CD4-positive, alpha-beta memory T cell (primary cell): ENCODE measurements around the gene GDAP1L1. TPM values are rescaled to one million over a fixed set of nuclear protein-coding genes. Genes with fewer than 3 reads are reported as not detected.
"Not testable (repeated sequence)": the region's sequence is repeated elsewhere in the genome, so short reads cannot be mapped to it uniquely, and the experiment has no call there.

Experiments used
- CTCF ChIA-PET: fragments of 350-600 bp; sonication (Branson Sonifier 250); formaldehyde crosslinking; loops from one replicate; lab custom pipeline; 2021; ENCODE audit warnings: inconsistent platforms; ENCODE audit not compliant: partially characterized antibody; lab: Charles Lee
- POLR2A ChIA-PET: fragments of 350-600 bp; sonication (Branson Sonifier 250); formaldehyde crosslinking; loops from one replicate; lab custom pipeline; 2021; ENCODE audit not compliant: partially characterized antibody; lab: Charles Lee
- DNase-seq, 5 donors: peaks; one replicate each; pipeline versions ENCODE4 v3.0.0 to v3.0.0-alpha.2; 2020 to 2022; ENCODE audit warnings: mixed read lengths in 1 of 5
- H3K27ac ChIP-seq: one replicate; pipeline ENCODE4 v1.7.0; 2013; ENCODE audit warnings: low read depth, low read length
- H3K27me3 ChIP-seq: 2 replicates; pipeline ENCODE4 v1.7.0; 2013; ENCODE audit warnings: mild to moderate bottlenecking, low read length, moderate library complexity; ENCODE audit not compliant: insufficient read depth
- H3K36me3 ChIP-seq: 2 replicates; pipeline ENCODE4 v1.7.0; 2013; ENCODE audit warnings: mild to moderate bottlenecking, low read length, moderate library complexity; ENCODE audit not compliant: insufficient read depth
- H3K4me1 ChIP-seq: 2 replicates; pipeline ENCODE4 v1.7.0; 2013; ENCODE audit warnings: mild to moderate bottlenecking, low read length, moderate library complexity; ENCODE audit not compliant: insufficient read depth
- H3K4me3 ChIP-seq, 2 donors: one replicate each; pipeline ENCODE4 v1.7.0; 2013; ENCODE audit warnings: low read length in 2 of 2, mild to moderate bottlenecking in 1 of 2
- H3K9me3 ChIP-seq, 2 donors: one replicate each; pipeline ENCODE4 v1.7.0; 2013; ENCODE audit warnings: low read length in 2 of 2, control low read depth in 1 of 2; ENCODE audit not compliant: control insufficient read depth in 1 of 2
- H3K27ac Mint-ChIP-seq, 7 donors: one replicate each; pipeline ENCODE4 v1.8.0; 2020 to 2021; ENCODE audit warnings: mixed read lengths in 7 of 7, mild to moderate bottlenecking in 6 of 7, inconsistent platforms in 3 of 7, moderate library complexity in 3 of 7
- H3K27me3 Mint-ChIP-seq, 2 donors: one replicate each; pipeline ENCODE4 v1.8.0; 2020 to 2021; ENCODE audit warnings: mixed read lengths in 2 of 2
- H3K36me3 Mint-ChIP-seq, 2 donors: one replicate each; pipeline ENCODE4 v1.8.0; 2020 to 2021; ENCODE audit warnings: mixed read lengths in 2 of 2, inconsistent platforms in 1 of 2, mild to moderate bottlenecking in 1 of 2
- H3K4me1 Mint-ChIP-seq, 4 donors: one replicate each; pipeline ENCODE4 v1.8.0; 2020 to 2021; ENCODE audit warnings: mixed read lengths in 4 of 4, mild to moderate bottlenecking in 1 of 4
- H3K4me3 Mint-ChIP-seq, 8 donors: one replicate each; pipeline ENCODE4 v1.8.0; 2020 to 2021; ENCODE audit warnings: mixed read lengths in 8 of 8, mild to moderate bottlenecking in 7 of 8, moderate library complexity in 6 of 8, inconsistent platforms in 3 of 8
- H3K9me3 Mint-ChIP-seq, 8 donors: one replicate each; pipeline ENCODE4 v1.8.0; 2020 to 2021; ENCODE audit warnings: mixed read lengths in 8 of 8, mild to moderate bottlenecking in 5 of 8, inconsistent platforms in 3 of 8, moderate library complexity in 1 of 8
- intact Hi-C: fragments of 100-400 bp; cut with micrococcal nuclease; formaldehyde crosslinking; loops from one replicate; pipeline ENCODE4 v1.15.1; 2023
- polyA plus RNA-seq, 2 donors: library from polyadenylated mRNA; unstranded; fragments of 300-500 nt; fragmentation: Illumina TruSeq; gene quantifications; one replicate each; pipeline ENCODE4 v1.2.3, GENCODE V29; 2021
- total RNA-seq, 2 experiments: library from RNA; stranded (reverse); gene quantifications; one replicate each; pipeline ENCODE4 v1.2.3, GENCODE V29; 2021

GDAP1L1 gene
- total and polyA plus RNA-seq, 4 experiments from 2014 or later: 0.11 TPM; not detected in 3

DNA sequence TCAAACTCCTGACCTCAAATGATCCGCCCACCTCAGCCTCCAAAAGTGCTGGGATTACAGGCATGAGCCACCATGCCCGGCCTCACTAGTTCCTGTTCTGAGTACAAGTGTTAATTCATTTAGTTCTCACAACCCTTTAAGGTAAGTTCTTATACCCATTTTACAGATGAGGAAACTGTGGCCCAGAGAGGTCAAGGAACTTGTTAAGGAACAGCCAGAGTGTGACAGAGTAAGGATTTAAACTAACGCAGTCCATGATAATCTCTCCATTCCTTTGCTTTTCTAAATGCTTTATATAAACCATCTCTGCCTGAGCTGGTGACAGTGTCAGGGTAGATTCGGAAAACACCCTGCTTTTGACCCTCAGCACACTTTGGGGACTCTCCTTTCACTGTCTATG is 50.6 kb downstream of the GDAP1L1 start:
- Histone ChIP-seq H3K27ac (no peak overlapping the region), H3K36me3 (no peaks in the 10 kb centered on the region), H3K27me3 (no peaks in the 10 kb centered on the region), H3K9me3 (no peaks in the 10 kb centered on the region), H3K4me1 (no peaks in the 10 kb centered on the region), H3K4me3 (no peak overlapping the region)
- Mint-ChIP-seq H3K9me3 (no peaks in the 10 kb centered on the region), H3K4me3 (no peak overlapping the region), H3K27me3 (no peaks in the 10 kb centered on the region), H3K36me3 (peaks cover 0 to 6% of the 10 kb centered on the region in 2 donors), H3K27ac (no peak overlapping the region), H3K4me1 (peaks cover 0 to 6% (median 3%) of the 10 kb centered on the region in 4 donors)
- no peak for DNase-seq
- intact Hi-C loops: no loop called here
- POLR2A ChIA-PET: no interaction called here
- CTCF ChIA-PET: interaction anchor here (1.0 to 2.2 kb wide), 2 partner anchors 13 to 108 kb away, joined by 3 to 6 read pairs; partner anchors contain the start of gene FITM2

- H3K4me3 ChIP-seq, H3K36me3 Mint-ChIP-seq, H3K9me3 Mint-ChIP-seq, H3K27me3 ChIP-seq, H3K4me1 Mint-ChIP-seq, POLR2A ChIA-PET, H3K9me3 ChIP-seq, H3K27me3 Mint-ChIP-seq, H3K36me3 ChIP-seq, H3K4me1 ChIP-seq, H3K27ac ChIP-seq, DNase-seq, H3K27ac Mint-ChIP-seq, intact Hi-C loops, H3K4me3 Mint-ChIP-seq: not testable (repeated sequence)
- CTCF ChIA-PET: interaction anchor here (1.0 to 1.1 kb wide), 2 partner anchors 14 to 109 kb away, joined by 3 read pairs; no protein-coding TSS in a partner anchor
Measured at GRCh38 chr20:44299011-44299535, 52.0 kb downstream of the GDAP1L1 start.

- Histone ChIP-seq H3K9me3 (no peaks in the 10 kb centered on the region), H3K4me1 (no peaks in the 10 kb centered on the region), H3K4me3 (no peak overlapping the region), H3K27me3 (no peaks in the 10 kb centered on the region), H3K27ac (no peak overlapping the region), H3K36me3 (no peaks in the 10 kb centered on the region)
- intact Hi-C loops: no loop called here
- DNase-seq: no peak
- Mint-ChIP-seq H3K4me3 (no peak overlapping the region), H3K9me3 (no peaks in the 10 kb centered on the region), H3K36me3 (peaks cover 2 to 9% of the 10 kb centered on the region in 2 donors), H3K4me1 (peaks cover 0 to 3% (median 2%) of the 10 kb centered on the region in 4 donors), H3K27me3 (no peaks in the 10 kb centered on the region), H3K27ac (no peak overlapping the region)
- POLR2A ChIA-PET: interaction anchor here (0.5 kb wide), 1 partner anchor 26 kb away, joined by 3 read pairs; no protein-coding TSS in a partner anchor
- CTCF ChIA-PET: interaction anchor here (2.0 kb wide), 1 partner anchor 10 kb away, joined by 19 read pairs; the partner anchor contains the start of gene FITM2
Measured at GRCh38 chr20:44301285-44301684, 54.2 kb downstream of the GDAP1L1 start.

DNA sequence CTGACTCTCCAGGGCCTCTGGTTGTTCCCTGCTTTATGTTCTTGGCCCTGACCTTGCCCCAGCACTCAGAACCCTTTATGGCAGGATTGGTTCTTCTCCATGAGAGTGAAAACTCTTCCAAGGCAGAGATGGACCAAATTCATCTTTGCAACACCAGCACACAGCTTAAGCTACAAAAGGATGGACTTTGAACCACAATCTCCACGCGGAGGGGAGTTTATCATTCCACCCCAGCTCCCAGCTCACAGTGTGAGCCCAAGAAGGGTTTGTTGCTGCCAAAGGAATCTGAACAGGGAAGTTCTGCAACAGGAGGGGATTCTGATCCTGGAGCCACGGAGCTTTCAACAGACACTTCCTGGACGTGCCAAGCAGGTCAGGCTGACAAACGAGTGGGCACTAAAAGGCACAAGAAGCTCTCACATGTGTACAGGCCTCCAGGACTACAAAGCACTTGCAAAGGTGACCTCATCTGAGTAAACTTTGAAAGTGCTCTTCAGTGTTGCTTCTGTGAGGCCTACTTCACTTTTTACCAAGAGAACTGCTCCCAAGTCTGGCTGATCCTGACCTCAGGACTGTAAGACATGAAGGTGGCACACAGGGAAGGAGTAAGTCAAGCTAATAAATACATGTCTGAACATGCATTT is 55.0 kb downstream of the GDAP1L1 start:
- Histone ChIP-seq H3K9me3 (no peaks in the 10 kb centered on the region), H3K27ac (no peak overlapping the region), H3K36me3 (no peaks in the 10 kb centered on the region), H3K4me1 (no peaks in the 10 kb centered on the region), H3K4me3 (no peak overlapping the region), H3K27me3 (no peaks in the 10 kb centered on the region)
- Mint-ChIP-seq H3K36me3 (peaks cover 9 to 14% of the 10 kb centered on the region in 2 donors), H3K27ac (no peak overlapping the region), H3K27me3 (no peaks in the 10 kb centered on the region), H3K9me3 (no peaks in the 10 kb centered on the region), H3K4me3 (no peak overlapping the region), H3K4me1 (peaks cover 3 to 6% (median 5%) of the 10 kb centered on the region in 4 donors)
- CTCF ChIA-PET: interaction anchor here (1.0 to 1.4 kb wide), 2 partner anchors 9 to 85 kb away, joined by 4 to 5 read pairs; partner anchors contain the start of gene FITM2
- intact Hi-C loops: no loop called here
- no peak for DNase-seq
- POLR2A ChIA-PET: no interaction called here

GRCh38 chr20:44302736-44303135 is 55.6 kb downstream of the GDAP1L1 start:
- CTCF ChIA-PET: interaction anchor here (1.0 to 1.4 kb wide), 2 partner anchors 8 to 85 kb away, joined by 4 to 5 read pairs; partner anchors contain the start of gene FITM2
- no peak for DNase-seq
- no peaks in the 10 kb centered on the region for H3K4me1 ChIP-seq
- Mint-ChIP-seq H3K27ac (no peak overlapping the region), H3K9me3 (no peaks in the 10 kb centered on the region), H3K4me3 (no peak overlapping the region), H3K4me1 (peaks cover 3 to 6% (median 5%) of the 10 kb centered on the region in 4 donors), H3K27me3 (no peaks in the 10 kb centered on the region), H3K36me3 (peaks cover 9 to 14% of the 10 kb centered on the region in 2 donors)
- H3K4me3 ChIP-seq: no peak overlapping the region
- no peaks in the 10 kb centered on the region for H3K9me3 ChIP-seq
- intact Hi-C loops: no loop called here
- POLR2A ChIA-PET: no interaction called here
- H3K27me3 ChIP-seq: no peaks in the 10 kb centered on the region
- no peaks in the 10 kb centered on the region for H3K36me3 ChIP-seq
- no peak overlapping the region for H3K27ac ChIP-seq

DNA sequence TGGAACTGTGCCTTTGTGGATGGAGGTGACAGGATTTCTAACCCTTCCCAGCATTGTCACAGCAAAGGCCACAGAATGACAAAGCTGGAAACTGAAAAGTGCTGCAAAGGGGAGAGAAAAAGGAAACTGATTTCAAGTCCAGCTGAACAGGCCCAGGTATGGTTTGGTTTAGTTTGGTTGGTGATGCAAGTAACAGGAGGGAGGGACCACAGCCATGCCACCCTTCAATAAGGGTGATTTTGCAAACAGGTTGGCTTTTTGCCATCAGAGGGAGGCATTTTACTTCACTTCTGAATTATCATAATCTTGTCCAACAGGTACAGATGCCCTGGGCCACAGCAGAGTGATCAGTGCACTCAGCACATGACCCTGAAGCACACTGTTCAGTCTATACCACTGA is 57.3 kb downstream of the GDAP1L1 start:
- DNase-seq: no peak
- Histone ChIP-seq H3K4me1 (peaks cover 6% of the 10 kb centered on the region), H3K27me3 (no peaks in the 10 kb centered on the region), H3K4me3 (no peak overlapping the region), H3K9me3 (no peaks in the 10 kb centered on the region), H3K27ac (no peak overlapping the region), H3K36me3 (no peaks in the 10 kb centered on the region)
- H3K36me3 Mint-ChIP-seq: peaks cover 9 to 14% of the 10 kb centered on the region in 2 donors
- H3K27ac Mint-ChIP-seq: no peak overlapping the region
- peaks cover 6 to 10% (median 8%) of the 10 kb centered on the region in 4 donors for H3K4me1 Mint-ChIP-seq
- ChIA-PET POLR2A (no interaction called here), CTCF (no interaction called here)
- intact Hi-C loops: no loop called here
- H3K4me3 Mint-ChIP-seq: peak overlapping the region in 1 of 8 donors; percentile 11
- no peaks in the 10 kb centered on the region for H3K9me3 Mint-ChIP-seq
- H3K27me3 Mint-ChIP-seq: no peaks in the 10 kb centered on the region

GRCh38 chr20:44306927-44307326 is 59.8 kb downstream of the GDAP1L1 start:
- H3K27ac ChIP-seq: no peak overlapping the region
- no peak for DNase-seq
- intact Hi-C loops: no loop called here
- H3K27me3 Mint-ChIP-seq: peaks cover 0 to 2% of the 10 kb centered on the region in 2 donors
- peaks cover 23% of the 10 kb centered on the region for H3K4me1 ChIP-seq
- ChIA-PET POLR2A (no interaction called here), CTCF (interaction anchor here (2.2 to 2.3 kb wide), 2 partner anchors 88 to 90 kb away, joined by 6 read pairs; no protein-coding TSS in a partner anchor)
- H3K36me3 ChIP-seq: no peaks in the 10 kb centered on the region
- peak overlapping the region in 1 of 8 donors; percentile 15 for H3K4me3 Mint-ChIP-seq
- no peaks in the 10 kb centered on the region for H3K9me3 ChIP-seq
- peaks cover 0 to 4% (median 0%) of the 10 kb centered on the region in 8 donors for H3K9me3 Mint-ChIP-seq
- H3K4me1 Mint-ChIP-seq: peaks cover 18 to 29% (median 23%) of the 10 kb centered on the region in 4 donors
- H3K36me3 Mint-ChIP-seq: peaks cover 9 to 16% of the 10 kb centered on the region in 2 donors
- no peak overlapping the region for H3K4me3 ChIP-seq
- H3K27me3 ChIP-seq: no peaks in the 10 kb centered on the region
- peak overlapping the region in 1 of 7 donors; percentile 17 for H3K27ac Mint-ChIP-seq
